ENCODE results near the gene IER3IP1.
A peak's percentile ranks its signal among the peaks of the same experiment; 100 is the strongest.

Gene IER3IP1

GRCh38 chr18:47141289-47141688 lies 34.9 kb downstream of the IER3IP1 start:
- DNase-seq (ENCODE audit: insufficient read length, low spot score), result no peak
- no peak for TF ChIP-seq TAF1 (IDR thresholded peaks at IDR 0.05; ENCODE audit: low read depth, low read length)
- no peak for TF ChIP-seq POU2F2 (IDR thresholded peaks at IDR 0.05; ENCODE audit: low read depth, low read length)
- no peak for TF ChIP-seq PAX5 (IDR thresholded peaks at IDR 0.05; ENCODE audit: insufficient read depth, low read length, severe bottlenecking)
- TF ChIP-seq POLR2AphosphoS5 (IDR thresholded peaks at IDR 0.05; ENCODE audit: low read depth, low read length), result no peak
- TF ChIP-seq POLR2A (IDR thresholded peaks at IDR 0.05; ENCODE audit: low read depth, low read length), result no peak
- no peak for TF ChIP-seq SPI1 (IDR thresholded peaks at IDR 0.05; ENCODE audit: low read depth, low read length)
- FAIRE-seq, result no peak

- no peak for TF ChIP-seq POU2F2 (IDR thresholded peaks at IDR 0.05; ENCODE audit: low read depth, low read length)
- TF ChIP-seq POLR2A (IDR thresholded peaks at IDR 0.05; ENCODE audit: low read depth, low read length), result no peak
- TF ChIP-seq TAF1 (IDR thresholded peaks at IDR 0.05; ENCODE audit: low read depth, low read length), result no peak
- FAIRE-seq, result no peak
- DNase-seq (ENCODE audit: insufficient read length, low spot score), result no peak
These were observed 55.0 kb downstream of the IER3IP1 start for GRCh38 chr18:47121146-47121545.

GRCh38 chr18:47120428-47120827 lies 55.7 kb downstream of the IER3IP1 start:
- TF ChIP-seq PAX5 (IDR thresholded peaks at IDR 0.05; ENCODE audit: insufficient read depth, low read length, severe bottlenecking) (peak; percentile 53), TAF1 (IDR thresholded peaks at IDR 0.05; ENCODE audit: low read depth, low read length) (no peak)
- DNase-seq (ENCODE audit: insufficient read length, low spot score) (no peak), FAIRE-seq (peak; percentile 88)

- DNase-seq (ENCODE audit: insufficient read length, low spot score) (no peak), FAIRE-seq (no peak)
- TF ChIP-seq POLR2A (IDR thresholded peaks at IDR 0.05; ENCODE audit: low read depth, low read length) (no peak), POU2F2 (IDR thresholded peaks at IDR 0.05; ENCODE audit: low read depth, low read length) (no peak), SPI1 (IDR thresholded peaks at IDR 0.05; ENCODE audit: low read depth, low read length) (no peak), PAX5 (IDR thresholded peaks at IDR 0.05; ENCODE audit: insufficient read depth, low read length, severe bottlenecking) (no peak), TAF1 (IDR thresholded peaks at IDR 0.05; ENCODE audit: low read depth, low read length) (no peak), POLR2AphosphoS5 (IDR thresholded peaks at IDR 0.05; ENCODE audit: low read depth, low read length) (no peak)
These were observed 57.2 kb downstream of the IER3IP1 start for GRCh38 chr18:47118981-47119380.

- DNase-seq (ENCODE audit: insufficient read length, low spot score) (no peak), FAIRE-seq (no peak)
- no peak for TF ChIP-seq PAX5 (IDR thresholded peaks at IDR 0.05; ENCODE audit: insufficient read depth, low read length, severe bottlenecking)
These were observed 61.0 kb downstream of the IER3IP1 start for GRCh38 chr18:47115205-47115604.

GRCh38 chr18:47113796-47114540 lies 62.2 kb downstream of the IER3IP1 start:
- FAIRE-seq, result no peak
- no peak for DNase-seq (ENCODE audit: insufficient read length, low spot score)
- TF ChIP-seq SPI1 (IDR thresholded peaks at IDR 0.05; ENCODE audit: low read depth, low read length) (no peak), PAX5 (IDR thresholded peaks at IDR 0.05; ENCODE audit: insufficient read depth, low read length, severe bottlenecking) (no peak), POU2F2 (IDR thresholded peaks at IDR 0.05; ENCODE audit: low read depth, low read length) (no peak)

GRCh38 chr18:47110492-47111274 lies 65.5 kb downstream of the IER3IP1 start:
- no peak for FAIRE-seq
- TF ChIP-seq SPI1 (IDR thresholded peaks at IDR 0.05; ENCODE audit: low read depth, low read length), result no peak
- TF ChIP-seq PAX5 (IDR thresholded peaks at IDR 0.05; ENCODE audit: insufficient read depth, low read length, severe bottlenecking), result no peak
- no peak for TF ChIP-seq POU2F2 (IDR thresholded peaks at IDR 0.05; ENCODE audit: low read depth, low read length)
- TF ChIP-seq TAF1 (IDR thresholded peaks at IDR 0.05; ENCODE audit: low read depth, low read length), result no peak
- no peak for DNase-seq (ENCODE audit: insufficient read length, low spot score)

GRCh38 chr18:47109720-47110119 lies 66.4 kb downstream of the IER3IP1 start:
- no peak for FAIRE-seq
- DNase-seq (ENCODE audit: insufficient read length, low spot score), result no peak
- TF ChIP-seq SPI1 (IDR thresholded peaks at IDR 0.05; ENCODE audit: low read depth, low read length), result no peak
- no peak for TF ChIP-seq POLR2AphosphoS5 (IDR thresholded peaks at IDR 0.05; ENCODE audit: low read depth, low read length)
- no peak for TF ChIP-seq POU2F2 (IDR thresholded peaks at IDR 0.05; ENCODE audit: low read depth, low read length)
- TF ChIP-seq TAF1 (IDR thresholded peaks at IDR 0.05; ENCODE audit: low read depth, low read length), result no peak
- TF ChIP-seq POLR2A (IDR thresholded peaks at IDR 0.05; ENCODE audit: low read depth, low read length), result no peak
- no peak for TF ChIP-seq PAX5 (IDR thresholded peaks at IDR 0.05; ENCODE audit: insufficient read depth, low read length, severe bottlenecking)

GRCh38 chr18:47108998-47109405 lies 67.2 kb downstream of the IER3IP1 start:
- TF ChIP-seq POU2F2 (IDR thresholded peaks at IDR 0.05; ENCODE audit: low read depth, low read length) (no peak), SPI1 (IDR thresholded peaks at IDR 0.05; ENCODE audit: low read depth, low read length) (no peak), PAX5 (IDR thresholded peaks at IDR 0.05; ENCODE audit: insufficient read depth, low read length, severe bottlenecking) (no peak), POLR2AphosphoS5 (IDR thresholded peaks at IDR 0.05; ENCODE audit: low read depth, low read length) (no peak), TAF1 (IDR thresholded peaks at IDR 0.05; ENCODE audit: low read depth, low read length) (no peak), POLR2A (IDR thresholded peaks at IDR 0.05; ENCODE audit: low read depth, low read length) (no peak)
- no peak for FAIRE-seq
- DNase-seq (ENCODE audit: insufficient read length, low spot score), result no peak

GRCh38 chr18:47108373-47108772 lies 67.8 kb downstream of the IER3IP1 start:
- TF ChIP-seq POLR2AphosphoS5 (IDR thresholded peaks at IDR 0.05; ENCODE audit: low read depth, low read length) (no peak), POU2F2 (IDR thresholded peaks at IDR 0.05; ENCODE audit: low read depth, low read length) (no peak), POLR2A (IDR thresholded peaks at IDR 0.05; ENCODE audit: low read depth, low read length) (no peak), SPI1 (IDR thresholded peaks at IDR 0.05; ENCODE audit: low read depth, low read length) (no peak), TAF1 (IDR thresholded peaks at IDR 0.05; ENCODE audit: low read depth, low read length) (no peak), PAX5 (IDR thresholded peaks at IDR 0.05; ENCODE audit: insufficient read depth, low read length, severe bottlenecking) (no peak)

More at GRCh38 chr18:47108373-47108772, 67.8 kb downstream of the IER3IP1 start:
- no peak for FAIRE-seq
- no peak for DNase-seq (ENCODE audit: insufficient read length, low spot score)

Measured in GM12891 (cell line).